Caco-2 (cell line): ENCODE measurements around the gene LPCAT4. TPM values are rescaled to one million over a fixed set of nuclear protein-coding genes. Genes with fewer than 3 reads are reported as not detected.

Experiments used
- BruUV-seq: library from RNA; stranded (reverse); fragments of 400-500 nt; replicated peaks from 2 replicates; lab custom pipeline; 2021; lab: Mats Ljungman, UMichigan
- CTCF ChIA-PET: fragments of 300-600 bp; sonication (Branson Sonifier 250); formaldehyde crosslinking; loops from one replicate; lab custom pipeline; 2022; ENCODE audit warnings: antibody characterized with exemption; lab: Charles Lee
- POLR2A ChIA-PET: fragments of 300-600 bp; sonication (Branson Sonifier 250); formaldehyde crosslinking; loops from one replicate; lab custom pipeline; 2022; ENCODE audit warnings: antibody characterized with exemption; lab: Charles Lee
- DNase-seq, 2 experiments: peaks; one replicate each; pipeline versions ENCODE4 v3.0.0 to v3.0.0-alpha.2; 2020 to 2022
- H3K27me3 ChIP-seq: replicated peaks from 2 replicates; pipeline ENCODE4 v1.6.0; 2011; ENCODE audit warnings: low read length; ENCODE audit not compliant: control insufficient read depth, insufficient read depth
- H3K36me3 ChIP-seq: 2 replicates; pipeline ENCODE4 v1.5.1; 2011; ENCODE audit warnings: low read length; ENCODE audit not compliant: control insufficient read depth, insufficient read depth
- H3K4me1 ChIP-seq: fragments of 250-450 bp; sonication (Bioruptor Pico); 2 replicates; pipeline ENCODE4 v1.5.1; 2020; ENCODE audit warnings: mild to moderate bottlenecking
- H3K4me3 ChIP-seq: 2 replicates; pipeline ENCODE4 v1.5.1; 2011; ENCODE audit warnings: low read depth, mild to moderate bottlenecking, control low read depth, low read length
- H3K9me3 ChIP-seq: fragments of 250-450 bp; sonication (Bioruptor Pico); 2 replicates; pipeline ENCODE4 v1.5.1; 2020; ENCODE audit warnings: mild to moderate bottlenecking, moderate library complexity
- H3K27ac Mint-ChIP-seq: one replicate; pipeline ENCODE4 v1.8.0; 2022; ENCODE audit warnings: mixed read lengths; ENCODE audit not compliant: unreplicated experiment
- H3K27me3 Mint-ChIP-seq: one replicate; pipeline ENCODE4 v1.8.0; 2022; ENCODE audit warnings: mixed read lengths; ENCODE audit not compliant: insufficient read depth, unreplicated experiment
- H3K36me3 Mint-ChIP-seq: one replicate; pipeline ENCODE4 v1.8.0; 2022; ENCODE audit warnings: mild to moderate bottlenecking, mixed read lengths; ENCODE audit not compliant: insufficient read depth, unreplicated experiment
- H3K4me1 Mint-ChIP-seq: one replicate; pipeline ENCODE4 v1.8.0; 2022; ENCODE audit warnings: low read depth, mixed read lengths; ENCODE audit not compliant: unreplicated experiment
- H3K4me3 Mint-ChIP-seq: one replicate; pipeline ENCODE4 v1.8.0; 2022; ENCODE audit warnings: mild to moderate bottlenecking, moderate library complexity, mixed read lengths; ENCODE audit not compliant: unreplicated experiment
- H3K9me3 Mint-ChIP-seq: one replicate; pipeline ENCODE4 v1.8.0; 2022; ENCODE audit warnings: mixed read lengths; ENCODE audit not compliant: unreplicated experiment
- intact Hi-C: fragments of 100-400 bp; cut with micrococcal nuclease; formaldehyde crosslinking; loops from one replicate; pipeline ENCODE4 v1.10.0; 2022; ENCODE audit not compliant: unreplicated experiment
- total RNA-seq: library from RNA; stranded (reverse); gene quantifications from 2 replicates; pipeline ENCODE4 v1.2.3, GENCODE V29; 2022
- TF ChIP-seq, protein P1 (sequence below), 2 experiments: fragments of 200-600 bp in 1 of 2; IDR thresholded peaks; 1 replicate in 1 of 2; 2 replicates in 1 of 2; pipeline versions ENCODE4 v1.5.1 to v1.8.0; 2011 to 2022; ENCODE audit warnings: antibody characterized with exemption in 1 of 2, control low read depth in 1 of 2, inconsistent platforms in 1 of 2, low read depth in 1 of 2, low read length in 1 of 2, mild to moderate bottlenecking in 1 of 2, moderate library complexity in 1 of 2; ENCODE audit not compliant: insufficient read depth in 1 of 2, severe bottlenecking in 1 of 2, unreplicated experiment in 1 of 2

Gene LPCAT4
- total RNA-seq, 1 experiment from 2014 or later, result 37.9 TPM

GRCh38 chr15:34339946-34340345 is 27.1 kb downstream of the LPCAT4 start:
- ChIA-PET CTCF (interaction anchor here (3.0 kb wide), 1 partner anchor 28 kb away, joined by 13 read pairs; the partner anchor contains the start of gene LPCAT4), POLR2A (no interaction called here)
- Mint-ChIP-seq H3K36me3 (peaks cover 43% of the 10 kb centered on the region), H3K9me3 (no peaks in the 10 kb centered on the region), H3K4me3 (no peak overlapping the region), H3K4me1 (no peaks in the 10 kb centered on the region), H3K27ac (no peak overlapping the region), H3K27me3 (no peaks in the 10 kb centered on the region)
- no peak overlapping the region for H3K4me3 ChIP-seq
- TF ChIP-seq, protein P1, sequence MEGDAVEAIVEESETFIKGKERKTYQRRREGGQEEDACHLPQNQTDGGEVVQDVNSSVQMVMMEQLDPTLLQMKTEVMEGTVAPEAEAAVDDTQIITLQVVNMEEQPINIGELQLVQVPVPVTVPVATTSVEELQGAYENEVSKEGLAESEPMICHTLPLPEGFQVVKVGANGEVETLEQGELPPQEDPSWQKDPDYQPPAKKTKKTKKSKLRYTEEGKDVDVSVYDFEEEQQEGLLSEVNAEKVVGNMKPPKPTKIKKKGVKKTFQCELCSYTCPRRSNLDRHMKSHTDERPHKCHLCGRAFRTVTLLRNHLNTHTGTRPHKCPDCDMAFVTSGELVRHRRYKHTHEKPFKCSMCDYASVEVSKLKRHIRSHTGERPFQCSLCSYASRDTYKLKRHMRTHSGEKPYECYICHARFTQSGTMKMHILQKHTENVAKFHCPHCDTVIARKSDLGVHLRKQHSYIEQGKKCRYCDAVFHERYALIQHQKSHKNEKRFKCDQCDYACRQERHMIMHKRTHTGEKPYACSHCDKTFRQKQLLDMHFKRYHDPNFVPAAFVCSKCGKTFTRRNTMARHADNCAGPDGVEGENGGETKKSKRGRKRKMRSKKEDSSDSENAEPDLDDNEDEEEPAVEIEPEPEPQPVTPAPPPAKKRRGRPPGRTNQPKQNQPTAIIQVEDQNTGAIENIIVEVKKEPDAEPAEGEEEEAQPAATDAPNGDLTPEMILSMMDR (IDR thresholded peaks at IDR 0.05; ENCODE audit: insufficient read depth in 1 of 2, low read depth in 1 of 2, low read length in 1 of 2, severe bottlenecking in 1 of 2, unreplicated experiment in 1 of 2), result no peak
- H3K27me3 ChIP-seq, result no peaks in the 10 kb centered on the region
- BruUV-seq, result no TSS peak
- intact Hi-C loops, result no loop called here
- no peaks in the 10 kb centered on the region for H3K4me1 ChIP-seq
- no peak for DNase-seq
- H3K36me3 ChIP-seq, result peaks cover 1% of the 10 kb centered on the region; the same call in 1 of the 2 replicates
- no peaks in the 10 kb centered on the region for H3K9me3 ChIP-seq

DNA sequence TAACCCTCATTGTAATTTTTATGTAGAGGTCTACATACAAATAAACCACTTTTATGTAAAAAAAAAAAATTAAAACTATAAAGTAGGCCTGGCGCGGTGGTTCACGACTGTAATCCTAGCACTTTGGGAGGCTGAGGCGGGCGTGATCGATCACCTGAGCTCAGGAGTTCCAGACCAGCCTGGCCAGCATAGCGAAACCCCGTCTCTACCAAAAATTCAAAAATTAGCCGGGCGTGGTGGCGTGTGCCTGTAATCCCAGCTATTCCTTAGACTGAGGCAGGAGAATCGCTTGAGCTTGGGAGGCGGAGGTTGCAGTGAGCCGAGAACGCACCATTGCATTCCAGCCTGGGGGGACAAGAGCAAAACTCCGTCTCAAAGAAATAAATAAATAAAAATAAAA is 28.6 kb downstream of the LPCAT4 start:
- Mint-ChIP-seq H3K36me3 (peaks cover 43% of the 10 kb centered on the region), H3K27ac (no peak overlapping the region), H3K9me3 (no peaks in the 10 kb centered on the region), H3K4me1 (no peaks in the 10 kb centered on the region), H3K4me3 (peak overlapping the region; percentile 94), H3K27me3 (no peaks in the 10 kb centered on the region)
- POLR2A ChIA-PET, result interaction anchor here (0.7 to 1.1 kb wide), 3 partner anchors 20 to 236 kb away, joined by 3 to 4 read pairs (median 4); partner anchors contain the start of genes EMC7 and PGBD4
- CTCF ChIA-PET, result interaction anchor here (0.9 to 3.0 kb wide), 3 partner anchors 10 to 29 kb away, joined by 3 to 13 read pairs (median 5); partner anchors contain the start of gene LPCAT4
- TF ChIP-seq, protein P1 (IDR thresholded peaks at IDR 0.05; ENCODE audit: insufficient read depth in 1 of 2, low read depth in 1 of 2, low read length in 1 of 2, severe bottlenecking in 1 of 2, unreplicated experiment in 1 of 2), result no peak
- peak overlapping the region; percentile 89 for H3K4me3 ChIP-seq
- H3K4me1 ChIP-seq, result no peaks in the 10 kb centered on the region
- no peaks in the 10 kb centered on the region for H3K27me3 ChIP-seq
- DNase-seq, result no peak
- no peaks in the 10 kb centered on the region for H3K9me3 ChIP-seq
- peaks cover 1% of the 10 kb centered on the region; the same call in 1 of the 2 replicates for H3K36me3 ChIP-seq
- BruUV-seq, result no TSS peak
- intact Hi-C loops, result loop anchor here (1.0 kb wide), 1 partner anchor 29 kb away; the partner anchor contains the start of gene LPCAT4

- peaks cover 1% of the 10 kb centered on the region; the same call in 1 of the 2 replicates for H3K36me3 ChIP-seq
- H3K4me1 ChIP-seq, result no peaks in the 10 kb centered on the region
- no TSS peak for BruUV-seq
- no peaks in the 10 kb centered on the region for H3K27me3 ChIP-seq
- no peaks in the 10 kb centered on the region for H3K9me3 Mint-ChIP-seq
- ChIA-PET POLR2A (interaction anchor here (0.7 to 1.1 kb wide), 3 partner anchors 19 to 236 kb away, joined by 3 to 4 read pairs (median 4); partner anchors contain the start of genes EMC7 and PGBD4), CTCF (interaction anchor here (0.9 to 3.0 kb wide), 3 partner anchors 10 to 30 kb away, joined by 3 to 13 read pairs (median 5); partner anchors contain the start of gene LPCAT4)
- no peaks in the 10 kb centered on the region for H3K9me3 ChIP-seq
- peak; percentile 91 to 94 for DNase-seq
- H3K4me1 Mint-ChIP-seq, result no peaks in the 10 kb centered on the region
- peak within 1 kb of the TSS; percentile 94 for H3K4me3 Mint-ChIP-seq
- no peak within 1 kb of the TSS for H3K27ac Mint-ChIP-seq
- H3K36me3 Mint-ChIP-seq, result peaks cover 43% of the 10 kb centered on the region
- intact Hi-C loops, result loop anchor here (1.0 kb wide), 1 partner anchor 30 kb away; the partner anchor contains the start of gene LPCAT4
- H3K4me3 ChIP-seq, result peak within 1 kb of the TSS; percentile 89
- no peaks in the 10 kb centered on the region for H3K27me3 Mint-ChIP-seq
- TF ChIP-seq, protein P1 (IDR thresholded peaks at IDR 0.05; ENCODE audit: insufficient read depth in 1 of 2, low read depth in 1 of 2, low read length in 1 of 2, severe bottlenecking in 1 of 2, unreplicated experiment in 1 of 2), result no peak
Observed at GRCh38 chr15:34337557-34338306, 29.3 kb downstream of the LPCAT4 start, which contains the start of gene SLC12A6. Gene SLC12A6 (minus strand): TSS chr15:34337781. CDS start chr15:34336680, 1,101 bp downstream.
